Activated naive CD4-positive, alpha-beta T cell (primary cell): Measurements from ENCODE around the gene HERPUD1.
"Not testable (repeated sequence)": the region's sequence is repeated elsewhere in the genome, so short reads cannot be mapped to it uniquely, and the experiment has no call there.

Experiments used
- DNase-seq, 4 experiments: peaks; one replicate each; lab custom pipeline; 2025; lab: John Stamatoyannopoulos, UW

The HERPUD1 gene

DNA sequence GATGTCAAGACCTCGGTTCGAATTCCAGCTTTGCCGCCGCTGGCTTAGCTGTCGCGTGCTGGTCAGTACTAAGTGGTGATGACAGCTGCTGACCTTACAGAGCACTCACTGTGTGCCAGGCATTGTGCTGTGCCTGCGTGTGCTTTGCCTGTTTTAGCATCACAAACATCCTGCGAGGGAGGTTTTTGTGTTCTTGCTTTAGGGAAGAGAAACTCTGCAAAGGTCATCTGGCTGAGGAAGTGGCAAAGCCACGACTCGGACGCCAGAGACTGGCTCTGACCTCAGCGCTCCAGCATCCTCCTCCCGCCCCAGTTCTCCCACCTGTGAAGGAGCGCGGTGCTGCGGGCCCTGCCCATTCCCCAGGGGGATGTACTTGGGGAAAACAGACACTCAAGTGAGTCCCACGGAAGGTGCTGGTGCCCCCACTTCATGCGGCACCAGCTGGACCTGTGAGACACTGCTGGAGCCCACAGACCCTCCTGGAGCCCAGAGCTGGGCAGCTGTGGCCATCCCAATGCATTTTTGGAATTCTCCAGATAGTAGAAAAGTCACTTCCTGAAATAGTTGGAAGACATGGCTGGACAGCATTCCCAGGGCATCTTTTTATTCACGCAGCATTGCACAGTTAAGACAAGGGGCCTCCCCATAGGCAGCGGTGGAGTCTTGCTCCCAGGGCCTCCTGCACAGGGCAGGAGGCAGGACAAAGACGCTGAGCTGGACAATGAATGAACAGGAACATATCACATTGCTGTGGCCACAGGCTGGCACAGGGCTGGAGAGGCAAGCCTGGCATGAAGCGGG, 20.0 kb upstream of the HERPUD1 start:
- no peak for DNase-seq

DNA sequence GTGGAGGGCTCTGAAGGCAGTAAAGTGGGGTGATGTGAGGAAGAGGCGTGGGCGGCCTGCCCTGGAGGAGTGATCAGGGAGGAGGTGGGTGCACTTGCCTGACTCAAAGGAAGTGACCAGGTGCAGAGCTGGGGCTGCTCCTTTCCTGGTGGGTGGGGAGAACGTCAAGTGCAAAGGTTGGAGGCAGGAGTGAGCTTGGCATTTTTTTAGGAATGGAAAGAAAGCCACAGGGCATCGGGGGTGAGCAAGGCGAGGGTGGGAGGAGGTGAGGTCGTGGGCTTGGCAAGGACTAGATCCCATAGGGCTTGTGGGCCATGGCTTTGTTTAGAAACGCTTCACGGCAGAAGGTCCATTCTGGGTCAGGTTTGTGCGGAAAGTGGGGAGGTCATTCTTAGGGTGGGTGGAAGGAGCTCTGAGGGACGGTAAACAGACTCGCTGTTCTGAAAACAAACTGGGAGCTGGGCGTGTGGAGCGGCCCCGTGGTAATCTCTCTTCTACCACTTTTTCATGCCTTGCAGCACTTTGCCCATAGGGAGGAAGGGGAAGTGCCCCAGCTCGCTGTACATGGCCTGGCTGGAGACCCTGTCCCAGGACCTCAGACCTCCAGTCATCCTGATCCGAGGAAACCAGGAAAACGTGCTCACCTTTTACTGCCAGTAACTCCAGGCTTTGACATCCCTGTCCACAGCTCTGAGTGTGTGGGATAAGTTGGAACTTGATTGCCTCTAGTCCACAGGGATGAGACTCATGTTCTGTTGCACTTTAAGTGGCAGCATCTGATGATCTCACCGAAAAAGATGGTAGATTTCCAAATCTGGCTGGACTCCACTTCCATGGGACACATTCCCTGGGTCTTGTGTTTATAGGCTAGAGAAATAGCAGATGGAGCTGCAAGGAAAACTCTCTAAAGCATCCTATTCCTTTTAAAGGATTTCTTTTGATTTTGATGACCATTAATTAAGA, 18.9 kb upstream of the HERPUD1 start:
- DNase-seq = no peak

DNA sequence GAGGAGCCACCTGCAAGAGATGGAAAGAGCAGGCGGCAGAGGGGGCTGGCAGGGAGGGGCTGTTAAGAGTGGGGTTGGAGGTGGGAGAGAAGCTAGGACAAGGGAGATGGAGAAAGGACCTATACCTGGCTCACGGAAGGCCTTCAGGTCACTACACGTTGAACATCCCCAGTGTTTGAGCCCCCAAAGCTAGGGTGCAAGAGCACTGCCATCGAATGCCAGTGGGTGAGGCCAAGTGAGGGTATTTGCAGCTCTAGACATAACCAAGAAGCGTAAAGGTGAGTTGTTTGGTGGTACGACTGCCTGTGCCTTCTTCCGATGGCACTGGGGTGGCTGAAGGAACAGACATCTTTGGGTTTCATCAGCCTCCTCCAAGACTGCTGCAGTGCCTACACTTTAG, 17.0 kb upstream of the HERPUD1 start:
- no peak for DNase-seq

DNA sequence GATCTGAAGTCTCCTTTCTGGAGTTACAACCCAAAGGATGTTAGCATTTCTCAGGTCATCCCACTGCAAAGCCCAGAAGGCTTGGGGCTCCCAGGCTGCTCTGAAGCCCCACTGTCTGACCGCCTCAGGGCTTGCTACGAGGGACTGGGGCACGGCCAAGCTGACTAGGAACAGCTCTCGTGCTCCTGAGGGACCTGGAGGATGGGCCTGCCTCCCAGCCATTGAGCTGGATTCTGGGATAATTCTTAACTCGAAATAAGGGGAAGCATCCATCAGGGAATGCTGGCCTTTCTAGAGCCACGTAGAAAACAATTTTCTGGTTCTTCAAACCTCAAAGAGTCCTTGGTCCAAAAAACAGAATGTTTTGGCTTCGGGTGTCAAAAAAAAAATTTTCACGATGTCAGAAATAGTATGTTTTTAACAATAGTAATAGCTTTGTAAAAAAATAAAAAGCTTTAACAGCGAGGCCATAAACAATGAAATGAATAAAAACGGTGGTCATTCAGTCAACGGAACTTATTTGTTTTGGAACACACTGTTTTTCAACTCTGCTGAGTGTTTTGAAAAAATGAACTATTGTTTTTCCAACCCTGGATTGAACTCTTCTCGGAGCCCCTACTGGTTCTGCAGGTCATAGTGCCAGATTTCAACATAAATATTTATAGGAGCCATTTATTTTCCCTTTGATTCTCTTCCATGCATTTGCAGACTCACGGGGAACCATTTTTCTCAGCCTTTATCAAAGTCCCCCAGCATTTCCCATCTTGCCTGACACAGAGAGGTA, 16.4 kb upstream of the HERPUD1 start:
- no peak for DNase-seq

DNA sequence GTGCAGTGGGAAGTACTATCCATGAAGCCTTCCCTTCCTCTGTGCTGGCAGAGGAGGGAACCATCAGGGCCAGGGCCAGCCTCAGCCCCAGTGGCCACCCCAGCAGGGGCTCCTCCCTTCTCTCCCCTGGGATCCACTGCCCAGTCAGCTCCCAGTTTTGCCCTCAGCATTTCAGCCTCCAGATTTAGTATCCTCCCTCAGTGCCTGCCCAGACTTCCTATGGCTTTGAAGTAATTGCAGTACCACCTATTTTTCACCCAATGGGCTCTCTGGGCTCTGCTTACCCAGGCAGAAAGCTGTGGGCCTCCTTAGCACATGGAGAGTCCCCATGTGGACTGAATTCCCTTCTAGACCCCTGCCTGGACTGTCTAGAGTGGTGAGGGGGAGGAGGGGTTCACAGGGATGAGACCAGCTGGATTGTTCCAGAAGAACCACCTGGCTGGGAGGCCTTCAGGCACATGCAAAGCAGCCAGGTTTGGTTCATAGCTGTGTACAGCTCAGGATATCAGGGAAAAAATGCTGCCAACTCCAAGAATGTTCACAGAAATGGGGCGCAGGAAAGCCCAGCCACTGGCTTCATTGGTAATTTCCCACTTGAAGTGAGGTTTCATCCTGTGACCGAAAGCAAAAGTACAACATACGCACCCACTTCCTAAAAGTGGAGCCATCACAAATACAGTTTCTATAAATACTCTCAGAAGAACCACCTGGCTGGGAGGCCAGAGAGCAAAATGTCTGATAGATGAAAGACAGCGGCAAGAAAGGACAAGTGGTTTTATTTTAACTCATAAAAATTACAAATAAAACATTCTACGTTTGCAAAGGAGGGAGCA, 15.2 kb upstream of the HERPUD1 start:
- DNase-seq = no peak

DNA sequence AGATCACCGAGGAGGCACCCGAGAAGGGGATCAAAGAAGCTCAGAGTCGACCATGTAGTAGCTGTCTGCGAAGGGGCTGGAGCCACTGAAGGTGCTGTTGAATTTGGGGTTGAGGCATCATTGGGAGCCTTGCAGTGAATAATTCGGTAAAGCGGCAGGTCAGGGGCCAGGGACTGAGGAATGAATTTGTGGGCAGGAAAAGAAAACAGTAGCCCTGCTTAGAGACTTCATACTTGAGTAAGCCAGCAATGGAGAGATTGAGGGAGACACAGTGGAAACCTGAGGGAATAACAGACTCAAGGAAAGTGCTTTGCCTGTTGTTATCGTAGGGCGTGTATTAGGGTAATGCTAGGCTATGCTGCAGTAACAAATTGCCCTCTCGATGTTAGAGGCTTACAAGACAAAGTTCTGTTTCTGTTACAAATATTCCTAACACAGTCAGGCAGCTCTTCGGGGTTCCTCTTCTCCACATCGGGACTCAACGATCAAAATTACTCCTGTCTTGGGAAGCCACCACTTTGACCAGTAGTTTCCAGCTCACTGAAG, 13.4 kb upstream of the HERPUD1 start:
- DNase-seq = no peak

DNA sequence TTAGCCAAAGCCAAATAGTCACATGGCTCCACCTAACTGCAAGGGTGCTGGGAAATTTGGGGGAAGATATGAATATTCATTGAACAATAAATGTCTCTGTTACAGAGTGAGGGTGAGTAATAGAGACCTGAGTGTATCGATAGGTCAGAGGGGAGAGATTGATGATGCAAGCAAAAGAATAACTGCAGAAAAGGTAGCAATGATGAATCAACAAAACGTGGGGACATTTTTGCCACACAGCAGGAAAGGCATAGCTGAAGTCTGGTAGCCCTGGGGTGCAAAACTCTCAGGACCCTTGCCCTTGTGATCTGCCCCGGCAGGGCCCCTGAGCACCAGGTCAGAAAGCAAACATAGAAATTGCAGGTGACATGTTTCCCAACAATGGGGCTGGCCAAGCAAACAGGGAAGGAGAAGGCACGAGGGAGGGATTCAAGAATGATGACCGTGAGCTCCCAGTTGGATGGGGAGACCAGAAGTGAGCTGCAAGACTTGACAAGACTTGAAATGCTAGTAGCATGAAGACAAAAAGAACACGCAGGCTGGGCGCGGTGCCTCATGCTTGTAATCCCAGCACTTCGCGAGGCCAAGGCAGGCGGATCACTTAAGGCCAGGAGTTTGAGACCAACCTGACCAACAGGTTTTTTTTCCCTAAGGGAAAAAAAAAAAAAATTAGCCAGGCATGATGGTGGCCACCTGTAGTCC, 12.7 kb upstream of the HERPUD1 start:
- no peak for DNase-seq

DNA sequence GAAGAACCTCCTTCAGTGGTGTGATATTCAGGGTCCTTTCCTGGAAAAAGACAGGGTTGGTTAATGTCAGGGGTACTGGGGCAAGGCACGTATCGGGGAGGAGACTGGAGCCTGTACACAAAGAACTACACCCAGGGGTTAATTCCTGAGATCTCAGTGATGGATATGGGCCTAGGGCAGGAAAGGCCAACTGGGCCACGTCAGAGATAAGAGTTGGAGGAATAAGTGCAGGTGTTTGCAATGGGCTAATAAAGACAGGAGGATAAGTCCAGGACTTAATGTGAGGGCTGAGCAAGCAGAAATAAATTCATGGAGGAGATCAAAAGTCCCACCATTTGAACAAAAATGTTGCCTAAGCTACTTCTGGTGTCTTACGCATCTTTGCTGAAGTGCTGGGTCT, 10.4 kb upstream of the HERPUD1 start:
- no peak for DNase-seq

DNA sequence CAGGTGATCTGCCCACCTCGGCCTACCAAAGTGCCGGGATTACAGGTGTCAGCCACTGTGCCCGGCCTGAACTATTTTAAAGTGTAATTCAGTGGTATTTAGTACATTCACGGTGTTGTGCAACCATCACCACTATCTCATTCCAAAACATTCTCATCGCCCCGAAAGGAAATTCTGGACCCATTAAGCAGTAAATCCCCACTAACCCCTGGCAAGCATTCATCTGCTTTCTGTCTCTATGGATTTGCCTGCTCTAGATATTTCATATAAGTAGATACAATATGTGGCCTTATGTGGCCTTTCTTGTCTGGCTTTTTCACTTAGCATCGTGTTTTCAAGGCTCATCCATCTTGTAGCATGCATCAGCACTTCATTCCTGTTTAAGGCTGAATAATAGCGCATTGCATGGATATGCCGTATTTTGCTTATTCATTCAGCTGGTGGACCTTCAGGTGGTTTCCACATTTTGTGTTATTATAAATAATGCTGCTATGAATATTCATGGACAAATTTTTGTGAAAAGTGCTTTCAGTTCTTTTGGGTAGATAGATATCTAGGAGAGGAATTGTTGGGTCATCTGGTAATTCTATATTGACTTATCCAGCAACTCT, 8.4 kb upstream of the HERPUD1 start:
- no peak for DNase-seq

DNA sequence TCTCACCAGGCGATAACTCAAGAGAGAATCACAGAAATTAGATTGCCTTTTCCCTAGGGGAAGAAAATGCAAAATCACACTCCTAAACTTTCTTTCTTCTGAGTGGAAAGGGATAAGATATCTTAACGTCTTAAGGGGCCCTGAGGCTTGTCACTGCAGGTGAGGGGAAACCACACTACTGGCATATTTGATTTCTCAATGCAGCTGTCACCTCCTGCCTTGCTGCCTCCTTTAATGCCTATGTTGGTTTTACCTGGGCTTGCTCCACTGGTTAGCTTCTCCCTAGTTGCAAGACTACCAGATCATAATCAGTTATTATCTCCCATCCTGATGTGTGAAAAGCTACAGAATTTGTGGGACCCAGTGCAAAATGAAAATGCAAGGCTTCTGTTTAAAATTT, 4.5 kb upstream of the HERPUD1 start:
- no peak for DNase-seq

DNA sequence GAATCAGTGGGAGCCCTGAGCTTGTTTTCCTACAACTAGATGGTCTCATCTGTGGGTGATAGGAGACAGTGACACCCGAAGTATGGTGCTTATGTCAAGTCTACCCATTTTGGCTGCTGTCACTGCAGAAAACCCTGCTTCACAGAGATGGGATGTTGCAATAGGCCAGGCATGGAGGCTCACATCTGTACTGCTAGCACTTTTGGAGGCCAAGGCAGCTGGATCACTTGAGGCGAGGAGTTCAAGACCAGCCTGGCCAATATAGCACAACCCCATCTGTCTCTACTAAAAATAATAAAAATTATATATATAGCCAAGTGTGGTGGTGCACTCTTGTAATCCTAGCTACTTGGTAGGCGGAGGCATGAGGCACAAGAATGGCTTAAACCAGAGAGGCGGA, 2.3 kb upstream of the HERPUD1 start:
- no peak for DNase-seq

DNA sequence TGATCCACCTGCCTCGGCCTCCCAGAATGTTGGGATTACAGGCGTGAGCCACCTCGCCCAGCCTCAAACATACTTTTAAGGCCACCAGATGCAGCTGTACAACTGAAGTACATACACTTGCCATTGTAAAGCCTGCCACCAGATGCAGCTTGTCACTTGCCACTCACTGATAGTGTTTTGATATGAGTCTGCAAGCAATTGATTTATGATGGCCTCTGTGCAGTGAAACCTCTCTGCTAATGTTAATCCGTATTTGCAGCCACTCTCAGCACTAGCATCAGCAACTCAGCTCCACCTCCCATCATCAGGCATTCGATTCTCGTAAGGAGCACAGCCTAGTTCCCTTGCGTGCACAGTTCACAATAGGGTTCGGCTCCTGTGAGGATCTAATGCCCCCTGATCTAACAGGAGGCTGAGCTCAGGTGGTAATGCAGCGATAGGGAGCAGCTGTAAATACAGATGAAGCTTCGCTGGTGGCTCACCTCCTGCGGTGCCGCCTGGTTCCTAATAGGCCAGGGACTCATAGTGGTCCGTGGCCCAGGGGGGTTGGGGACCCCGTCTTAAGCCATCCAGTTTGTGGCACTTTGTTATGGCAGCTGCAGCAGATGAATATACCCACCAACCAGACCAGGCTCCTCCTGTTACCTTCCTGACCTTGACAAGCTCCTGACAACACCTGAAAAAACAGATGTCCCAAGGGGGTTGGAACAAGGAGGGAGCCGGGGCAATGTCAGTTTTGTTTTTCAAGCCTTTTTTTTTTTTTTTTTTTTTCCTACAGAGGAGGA, 1.3 kb upstream of the HERPUD1 start:
- DNase-seq = no peak

DNA sequence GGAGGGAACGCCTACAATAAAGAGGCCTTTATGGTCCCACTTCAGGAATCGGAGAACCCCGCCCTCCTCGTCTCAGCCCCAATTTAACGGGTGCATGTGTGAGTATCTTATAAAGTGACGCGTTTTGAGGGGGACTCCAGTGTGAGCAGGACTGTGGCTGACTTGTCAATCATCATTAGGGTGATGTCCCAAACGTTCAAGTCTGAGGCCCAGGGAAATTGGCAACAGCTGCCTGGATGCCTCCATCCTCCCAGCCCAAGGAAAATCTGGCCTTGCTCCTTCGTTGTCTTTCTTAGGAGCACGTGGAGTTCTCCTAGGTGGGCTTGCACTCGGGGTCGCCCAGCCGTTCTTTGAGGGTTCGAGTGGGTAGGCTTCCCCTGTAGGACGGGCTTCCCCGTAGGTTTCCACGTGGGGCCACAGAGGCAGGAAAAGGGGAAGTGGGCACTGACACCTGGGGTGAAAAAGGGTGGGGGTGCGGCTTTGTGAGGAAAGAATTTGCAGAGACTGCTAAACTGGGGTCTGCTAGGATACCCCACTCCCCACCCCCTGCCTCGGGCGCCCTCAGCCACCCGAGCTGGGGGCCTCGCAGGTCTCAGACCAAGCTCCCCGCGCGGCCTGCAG, 561 bp upstream of the HERPUD1 start:
- DNase-seq = no peak

DNA sequence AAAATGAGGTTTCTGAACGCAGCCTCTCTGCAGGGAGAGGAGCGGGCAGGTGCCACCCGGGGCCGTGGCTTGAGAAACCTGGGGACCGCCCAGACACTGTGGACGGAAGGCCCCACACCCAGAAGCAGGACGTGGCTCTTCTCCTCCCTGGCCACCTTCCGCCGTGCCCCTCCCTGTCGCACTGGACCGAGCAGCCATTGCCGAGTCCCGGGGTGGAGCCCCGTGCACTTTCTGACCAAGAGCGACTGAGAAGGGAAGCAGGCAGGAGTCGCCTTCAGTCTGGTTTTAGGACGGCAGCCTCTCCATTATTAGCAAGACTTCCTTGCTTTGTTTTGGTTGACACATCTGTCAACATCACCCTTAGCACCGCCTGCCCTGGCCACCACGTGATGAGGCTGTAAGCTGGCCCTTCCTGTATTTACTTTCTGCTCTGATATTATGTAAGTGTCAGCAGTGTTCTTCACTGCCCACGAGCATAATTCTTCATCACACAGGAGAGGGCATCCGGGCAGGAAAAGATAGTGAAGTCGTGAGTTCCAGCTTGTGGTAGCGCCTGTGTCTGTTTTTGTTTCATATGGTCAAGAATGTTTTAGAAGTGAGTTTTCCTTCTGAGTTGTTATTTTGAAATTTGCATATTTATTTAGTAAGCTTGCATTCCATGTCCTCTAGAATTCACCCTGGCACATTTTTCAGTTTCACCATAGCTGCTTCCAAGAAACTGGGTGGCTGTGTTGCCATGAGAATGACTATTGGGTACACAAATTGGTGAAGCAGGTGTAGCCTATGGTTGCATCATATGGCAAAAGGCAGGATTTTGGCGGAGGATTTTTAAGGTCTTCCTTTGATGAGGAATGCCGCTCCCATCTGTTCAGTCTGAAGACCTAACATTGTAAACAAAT, 1.0 kb downstream of the HERPUD1 start:
- DNase-seq = no peak

DNA sequence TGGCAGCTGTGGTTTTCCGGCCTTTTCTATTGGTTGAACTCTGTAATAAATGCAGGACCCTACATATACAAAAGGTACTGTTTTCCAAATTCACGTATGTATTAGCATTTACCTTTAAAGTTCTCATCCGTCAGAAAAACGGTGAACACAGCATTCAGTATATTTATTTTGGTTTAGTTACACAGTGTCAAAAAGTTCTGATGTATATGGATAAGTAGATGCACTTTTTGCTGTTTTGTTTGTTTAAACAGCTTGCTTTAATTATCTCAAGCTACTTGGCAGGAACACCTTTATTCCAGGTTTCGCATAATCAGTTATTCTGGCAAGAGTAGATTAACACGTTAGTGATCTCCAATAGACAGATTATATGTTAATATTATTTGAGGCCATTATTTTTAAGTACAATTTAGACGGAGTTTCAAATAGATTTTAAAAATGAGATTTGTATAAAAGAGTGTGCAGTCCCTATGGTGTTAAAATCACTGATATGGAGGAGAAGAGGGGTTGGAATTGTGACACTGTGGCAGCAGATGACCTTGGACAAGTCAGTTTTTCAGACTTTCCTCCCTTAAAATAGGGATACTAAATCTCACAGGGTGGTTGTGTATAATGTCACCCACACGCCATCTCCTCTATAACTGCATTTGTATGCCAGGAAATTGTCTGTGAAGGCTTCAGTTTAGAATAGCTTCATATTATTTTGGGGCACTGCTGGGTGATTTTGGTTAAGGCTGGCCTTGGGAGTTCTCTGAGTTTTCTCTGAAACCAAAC, 2.1 kb downstream of the HERPUD1 start:
- DNase-seq = no peak

DNA sequence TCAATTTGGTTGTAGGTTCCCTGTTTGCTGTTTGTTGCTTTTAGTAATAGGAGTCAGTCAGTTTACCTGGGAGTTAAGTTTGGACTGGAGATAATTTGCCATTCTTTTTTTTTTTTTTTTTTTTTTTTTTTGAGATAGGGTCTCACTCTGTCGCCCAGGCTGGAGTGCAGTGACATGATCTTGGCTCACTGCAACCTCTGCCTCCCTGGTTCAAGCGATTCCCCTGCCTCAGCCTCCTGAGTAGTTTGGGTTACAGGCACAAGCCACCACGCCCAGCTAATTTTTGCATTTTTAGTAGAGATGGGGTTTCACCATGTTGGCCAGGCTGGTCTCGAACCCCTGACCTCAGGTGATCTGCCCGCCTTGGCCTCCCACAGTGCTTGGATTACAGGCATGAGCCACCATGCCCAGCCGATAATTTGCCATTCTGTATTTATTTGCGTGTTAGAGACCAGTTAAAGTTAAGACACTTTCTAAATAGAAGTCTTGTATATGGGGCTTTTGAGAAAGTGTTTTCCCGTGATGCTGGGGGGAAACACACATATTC, 2.7 kb downstream of the HERPUD1 start:
- DNase-seq = not testable (repeated sequence)

DNA sequence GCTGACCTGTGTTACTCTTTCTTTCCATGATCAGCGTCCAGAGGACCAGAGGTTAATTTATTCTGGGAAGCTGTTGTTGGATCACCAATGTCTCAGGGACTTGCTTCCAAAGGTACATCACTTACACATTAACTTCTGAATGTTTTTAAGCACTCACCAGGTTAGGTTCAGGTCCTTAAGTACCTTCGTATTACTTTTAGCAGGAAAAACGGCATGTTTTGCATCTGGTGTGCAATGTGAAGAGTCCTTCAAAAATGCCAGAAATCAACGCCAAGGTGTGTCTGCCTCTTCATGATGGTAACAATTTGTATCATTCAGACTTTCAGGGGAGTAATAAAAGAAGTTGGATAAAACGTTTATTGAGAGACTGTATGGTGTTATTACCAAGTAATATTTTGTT, 3.3 kb downstream of the HERPUD1 start:
- no peak for DNase-seq
